RWPE1 (cell line): ENCODE data around the gene DEFB126.

Experiments used
- CTCF ChIA-PET: fragments of 350-600 bp; sonication (Branson Sonifier 250); formaldehyde crosslinking; extraction: SDS; loops from one replicate; lab custom pipeline; 2021; lab: Yijun Ruan, JAX
- POLR2A ChIA-PET: fragments of 400-600 bp; formaldehyde crosslinking; extraction: SDS; loops from one replicate; lab custom pipeline; 2020; ENCODE audit warnings: antibody characterized with exemption; ENCODE audit not compliant: low non-redundant PET; lab: Yijun Ruan, JAX
- DNase-seq: peaks from one replicate; pipeline ENCODE4 v3.0.0; 2012; ENCODE audit warnings: low spot score
- H3K27ac ChIP-seq: fragments of 450-650 bp; 2 replicates; pipeline ENCODE4 v1.5.1; 2017
- CTCF ChIP-seq: fragments of 450-650 bp; conservative IDR thresholded peaks from 2 replicates; pipeline ENCODE4 v1.5.1; 2017; ENCODE audit warnings: low read depth, mild to moderate bottlenecking

DEFB126 gene

DNA sequence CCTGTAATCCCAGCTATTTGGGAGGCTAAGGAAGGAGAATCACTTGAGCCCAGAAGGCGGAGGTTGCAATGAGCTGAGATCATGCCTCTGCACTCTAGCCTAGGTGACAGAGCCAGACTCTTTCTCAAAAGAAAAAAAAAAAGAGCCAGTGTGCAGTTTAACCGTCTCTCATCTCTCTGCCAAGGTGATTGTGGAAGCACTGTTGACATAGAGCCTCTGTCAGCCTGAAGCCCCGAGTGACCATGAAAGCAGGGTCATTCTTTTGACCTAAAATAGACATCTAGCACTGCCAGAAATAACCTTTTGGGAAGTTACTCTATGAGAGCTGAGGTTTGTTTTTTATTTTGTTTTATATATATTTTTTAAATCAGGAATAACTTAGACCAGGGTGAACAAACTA lies 22.2 kb downstream of the DEFB126 start:
- DNase-seq: no peak
- no peak overlapping the region for H3K27ac ChIP-seq
- ChIA-PET CTCF (no interaction called here), POLR2A (no interaction called here)
- no peak for TF ChIP-seq CTCF

- ChIA-PET CTCF (no interaction called here), POLR2A (no interaction called here)
- no peak for DNase-seq
- H3K27ac ChIP-seq: no peak overlapping the region
- no peak for TF ChIP-seq CTCF
Measured at GRCh38 chr20:168876-169275, 26.5 kb downstream of the DEFB126 start.

GRCh38 chr20:184288-184687 lies 41.9 kb downstream of the DEFB126 start:
- no peak overlapping the region for H3K27ac ChIP-seq
- no peak for DNase-seq
- no peak for TF ChIP-seq CTCF
- ChIA-PET POLR2A (no interaction called here), CTCF (no interaction called here)

DNA sequence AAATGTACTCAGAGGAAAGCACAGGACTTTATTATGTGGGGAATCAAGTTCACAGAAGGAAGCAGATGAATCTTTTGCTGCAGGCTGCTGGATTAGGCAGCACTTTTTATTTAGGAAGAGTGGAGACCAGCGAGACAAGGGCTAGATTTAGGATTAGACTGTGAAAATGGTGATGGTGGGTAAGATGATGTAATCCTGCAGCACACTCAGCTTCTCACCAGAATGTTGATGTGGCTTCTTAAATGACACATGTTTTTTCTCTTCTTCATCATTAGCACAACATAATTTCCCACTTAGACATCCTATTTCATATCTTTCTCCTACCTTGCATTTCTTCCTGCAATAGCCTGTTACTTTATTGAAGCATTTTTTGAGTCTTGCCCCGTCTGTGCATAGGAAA lies 45.3 kb downstream of the DEFB126 start:
- H3K27ac ChIP-seq: no peak overlapping the region
- ChIA-PET POLR2A (no interaction called here), CTCF (no interaction called here)
- no peak for TF ChIP-seq CTCF
- DNase-seq: no peak

- CTCF ChIA-PET: no interaction called here
- no peak for DNase-seq
- POLR2A ChIA-PET: no interaction called here
- no peak for TF ChIP-seq CTCF
- H3K27ac ChIP-seq: no peak within 1 kb of the TSS
Measured at GRCh38 chr20:189611-190010, 47.2 kb downstream of the DEFB126 start, which contains the start of gene DEFB128. Gene DEFB128, minus strand, starts transcription at chr20:189711. Its CDS starts 88 bp downstream, at chr20:189623.
